SU-DHL-6 (cell line): Measurements from ENCODE around the gene MEDAG.

Experiments
- EZH2phosphoT487 ChIP-seq: fragments of 200-600 bp; sonication (generic), shearing (Covaris generic); conservative IDR thresholded peaks from 2 replicates; pipeline ENCODE4 v1.6.1; 2018; ENCODE audit warnings: mild to moderate bottlenecking, antibody characterized with exemption, low read length, moderate library complexity, mixed read lengths
- TF ChIP-seq, protein P1 (sequence below): fragments of 200-600 bp; sonication (generic); IDR thresholded peaks from one replicate; pipeline ENCODE4 v1.5.1; 2017; ENCODE audit warnings: antibody characterized with exemption, mild to moderate bottlenecking, low read length, moderate library complexity; ENCODE audit not compliant: insufficient read depth, poor library complexity, severe bottlenecking

- TF ChIP-seq, protein P1, sequence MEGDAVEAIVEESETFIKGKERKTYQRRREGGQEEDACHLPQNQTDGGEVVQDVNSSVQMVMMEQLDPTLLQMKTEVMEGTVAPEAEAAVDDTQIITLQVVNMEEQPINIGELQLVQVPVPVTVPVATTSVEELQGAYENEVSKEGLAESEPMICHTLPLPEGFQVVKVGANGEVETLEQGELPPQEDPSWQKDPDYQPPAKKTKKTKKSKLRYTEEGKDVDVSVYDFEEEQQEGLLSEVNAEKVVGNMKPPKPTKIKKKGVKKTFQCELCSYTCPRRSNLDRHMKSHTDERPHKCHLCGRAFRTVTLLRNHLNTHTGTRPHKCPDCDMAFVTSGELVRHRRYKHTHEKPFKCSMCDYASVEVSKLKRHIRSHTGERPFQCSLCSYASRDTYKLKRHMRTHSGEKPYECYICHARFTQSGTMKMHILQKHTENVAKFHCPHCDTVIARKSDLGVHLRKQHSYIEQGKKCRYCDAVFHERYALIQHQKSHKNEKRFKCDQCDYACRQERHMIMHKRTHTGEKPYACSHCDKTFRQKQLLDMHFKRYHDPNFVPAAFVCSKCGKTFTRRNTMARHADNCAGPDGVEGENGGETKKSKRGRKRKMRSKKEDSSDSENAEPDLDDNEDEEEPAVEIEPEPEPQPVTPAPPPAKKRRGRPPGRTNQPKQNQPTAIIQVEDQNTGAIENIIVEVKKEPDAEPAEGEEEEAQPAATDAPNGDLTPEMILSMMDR, result peak; percentile 35
- no peak for TF ChIP-seq EZH2phosphoT487
Measured at GRCh38 chr13:30892966-30893365, 13.1 kb upstream of the MEDAG start.
